Esophagus squamous epithelium (tissue), 5 donors: ENCODE results near the gene TRIP4. TPM values are rescaled to one million over a fixed set of nuclear protein-coding genes. Genes with fewer than 3 reads are reported as not detected.
"Not testable (repeated sequence)": the region's sequence is repeated elsewhere in the genome, so short reads cannot be mapped to it uniquely, and the experiment has no call there.

ENCODE experiments used
- DNase-seq: peaks from one replicate; lab custom pipeline; 2025; lab: John Stamatoyannopoulos, UW
- H3K27ac ChIP-seq, 4 donors: fragments of 200-600 bp; sonication (generic); one replicate each; pipeline ENCODE4 v1.5.1; 2016 to 2019; ENCODE audit warnings: mild to moderate bottlenecking in 1 of 4
- H3K27me3 ChIP-seq, 4 donors: fragments of 200-600 bp; sonication (generic); 1 replicate in 3 of 4; 2 replicates in 1 of 4; pipeline versions ENCODE4 v1.5.1 to v1.6.0; 2017 to 2021; ENCODE audit warnings: antibody characterized with exemption in 1 of 4
- H3K36me3 ChIP-seq, 3 donors: fragments of 200-600 bp; sonication (generic); one replicate each; pipeline ENCODE4 v1.5.1; 2016 to 2019
- H3K4me1 ChIP-seq, 3 donors: fragments of 200-600 bp; sonication (generic); one replicate each; pipeline ENCODE4 v1.5.1; 2017 to 2019
- H3K4me3 ChIP-seq, 4 donors: fragments of 200-600 bp; sonication (generic); 1 replicate in 3 of 4; 2 replicates in 1 of 4; pipeline ENCODE4 v1.5.1; 2016 to 2019; ENCODE audit warnings: mild to moderate bottlenecking in 2 of 4, moderate library complexity in 1 of 4
- H3K9me3 ChIP-seq, 3 donors: fragments of 200-600 bp; sonication (generic); one replicate each; pipeline ENCODE4 v1.5.1; 2016 to 2019
- POLR2A ChIP-seq, 4 donors: fragments of 450-650 bp; IDR thresholded peaks; one replicate each; pipeline ENCODE4 v1.6.1; 2017; ENCODE audit warnings: antibody characterized with exemption in 4 of 4, mild to moderate bottlenecking in 4 of 4, moderate library complexity in 3 of 4
- WGBS, 2 donors: methylation state at CpG; one replicate each; pipeline ENCODE4 v1.1.5; 2018; 5-methylcytosine and 5-hydroxymethylcytosine counted together
- intact Hi-C: fragments of 100-400 bp; cut with DNase I; formaldehyde crosslinking; loops from one replicate; pipeline ENCODE4 v1.15.0; 2022
- total RNA-seq, 4 donors: library from RNA; depleted of rRNA; stranded (reverse); fragments of >200 nt; gene quantifications; one replicate each; pipeline ENCODE4 v1.1.0, GENCODE V29; 2016
- TF ChIP-seq, protein P1 (sequence below), 6 experiments: fragments of 450-650 bp in 4 of 6; fragments of 200-600 bp in 2 of 6; sonication (generic) in 2 of 6; IDR thresholded peaks; one replicate each; pipeline ENCODE4 v1.5.1; 2016 to 2019; ENCODE audit warnings: antibody characterized with exemption in 6 of 6, mild to moderate bottlenecking in 4 of 6, moderate library complexity in 4 of 6
- donor health status: DM: yes; HTN: yes; CAD: no.

Gene TRIP4
- total RNA-seq, 4 donors from 2014 or later = 9.1 to 15.5 (median 12.8) TPM

DNA sequence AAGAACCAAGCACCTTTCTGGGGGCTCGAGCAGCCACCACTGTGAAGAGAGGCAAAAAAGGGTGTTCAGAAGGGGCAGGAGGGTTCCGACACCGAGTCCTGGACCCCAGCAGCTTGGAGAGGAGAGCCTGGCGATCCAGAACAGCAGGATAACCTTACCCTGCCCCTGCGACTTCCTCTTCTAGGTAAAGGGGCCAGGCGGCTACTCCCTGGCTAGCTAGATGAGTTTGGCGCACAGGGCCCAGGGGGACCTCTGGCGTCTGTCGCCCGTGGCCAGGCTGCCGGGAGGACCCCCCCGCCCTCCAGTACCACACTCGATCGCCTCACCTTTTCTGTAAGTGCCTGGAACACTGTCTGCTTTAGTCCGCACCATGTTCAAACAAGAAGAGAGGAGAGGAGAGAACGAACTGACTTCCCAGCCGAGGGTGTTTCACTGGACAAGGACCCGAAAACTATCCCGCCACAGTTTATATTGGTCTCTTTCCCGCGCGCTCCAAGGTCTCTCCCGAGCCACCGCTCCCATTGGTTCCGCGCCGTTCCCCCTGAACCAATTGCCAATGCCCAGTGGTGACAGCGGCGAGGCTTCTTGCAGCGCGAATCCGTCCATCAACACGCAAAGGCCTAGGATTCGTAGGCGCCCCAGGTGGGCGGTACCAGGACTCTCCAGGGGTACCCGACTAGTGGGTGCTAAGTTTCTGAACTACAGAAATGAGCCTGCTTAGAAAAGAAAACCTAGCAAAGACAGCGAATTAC is 6.5 kb upstream of the TRIP4 start, which contains the start of gene PCLAF:
Gene PCLAF, minus strand, starts transcription at position 442 of the 752 bp plus-strand sequence. Its CDS starts 70 bp downstream, at position 372.
- H3K36me3 ChIP-seq = no peaks in the 10 kb centered on the region
- H3K27ac ChIP-seq = peak within 1 kb of the TSS in 3 of 4 donors; percentile 26 to 42 (median 36)
- peak; percentile 66 for DNase-seq
- H3K4me1 ChIP-seq = peaks cover 8 to 25% (median 11%) of the 10 kb centered on the region in 3 donors
- H3K4me3 ChIP-seq = peak within 1 kb of the TSS; percentile 50 to 66 (median 57)
- 0 to 2% methylated on average over 12 to 31 of the region's 38 CpGs for WGBS, 2 donors
- no peak for TF ChIP-seq POLR2A (IDR thresholded peaks at IDR 0.05)
- TF ChIP-seq, protein P1, sequence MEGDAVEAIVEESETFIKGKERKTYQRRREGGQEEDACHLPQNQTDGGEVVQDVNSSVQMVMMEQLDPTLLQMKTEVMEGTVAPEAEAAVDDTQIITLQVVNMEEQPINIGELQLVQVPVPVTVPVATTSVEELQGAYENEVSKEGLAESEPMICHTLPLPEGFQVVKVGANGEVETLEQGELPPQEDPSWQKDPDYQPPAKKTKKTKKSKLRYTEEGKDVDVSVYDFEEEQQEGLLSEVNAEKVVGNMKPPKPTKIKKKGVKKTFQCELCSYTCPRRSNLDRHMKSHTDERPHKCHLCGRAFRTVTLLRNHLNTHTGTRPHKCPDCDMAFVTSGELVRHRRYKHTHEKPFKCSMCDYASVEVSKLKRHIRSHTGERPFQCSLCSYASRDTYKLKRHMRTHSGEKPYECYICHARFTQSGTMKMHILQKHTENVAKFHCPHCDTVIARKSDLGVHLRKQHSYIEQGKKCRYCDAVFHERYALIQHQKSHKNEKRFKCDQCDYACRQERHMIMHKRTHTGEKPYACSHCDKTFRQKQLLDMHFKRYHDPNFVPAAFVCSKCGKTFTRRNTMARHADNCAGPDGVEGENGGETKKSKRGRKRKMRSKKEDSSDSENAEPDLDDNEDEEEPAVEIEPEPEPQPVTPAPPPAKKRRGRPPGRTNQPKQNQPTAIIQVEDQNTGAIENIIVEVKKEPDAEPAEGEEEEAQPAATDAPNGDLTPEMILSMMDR (IDR thresholded peaks at IDR 0.05) = peak in 2 of 6 experiments; percentile 6 to 8
- H3K27me3 ChIP-seq = no peaks in the 10 kb centered on the region
- intact Hi-C loops = loop anchor here (10.0 kb wide), 1 partner anchor 216 kb away; the partner anchor contains the start of gene PPIB
- no peaks in the 10 kb centered on the region for H3K9me3 ChIP-seq

DNA sequence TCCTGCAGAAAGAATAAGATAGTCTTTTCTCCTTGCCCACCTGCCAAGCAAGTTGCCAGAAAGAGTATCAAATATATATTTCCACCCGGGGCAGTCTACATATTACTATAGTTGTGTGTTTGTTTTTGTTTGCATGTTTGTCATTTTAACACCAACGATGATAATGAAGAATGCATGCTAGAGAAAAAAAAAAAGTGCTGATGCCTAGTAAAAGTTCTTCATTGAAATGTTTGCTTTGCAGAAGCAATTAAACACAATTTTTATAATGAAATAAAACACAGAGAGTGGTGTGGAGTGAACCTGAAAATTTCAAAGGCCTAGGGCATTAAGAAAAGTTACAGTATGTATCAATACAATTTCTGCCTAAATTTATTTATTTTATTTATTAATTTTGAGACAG is 3.9 kb upstream of the TRIP4 start:
- peaks cover 11 to 41% (median 13%) of the 10 kb centered on the region in 3 donors for H3K4me1 ChIP-seq
- 71 to 74% methylated on average over 2 of the region's 2 CpGs for WGBS, 2 donors
- H3K9me3 ChIP-seq = no peaks in the 10 kb centered on the region
- no peak for TF ChIP-seq POLR2A (IDR thresholded peaks at IDR 0.05)
- TF ChIP-seq, protein P1 (IDR thresholded peaks at IDR 0.05) = no peak
- no peak for DNase-seq
- no peaks in the 10 kb centered on the region for H3K36me3 ChIP-seq
- intact Hi-C loops = loop anchor here (10.0 kb wide), 1 partner anchor 219 kb away; the partner anchor contains the start of gene PPIB
- H3K4me3 ChIP-seq = no peak overlapping the region
- H3K27me3 ChIP-seq = no peaks in the 10 kb centered on the region
- no peak overlapping the region for H3K27ac ChIP-seq

DNA sequence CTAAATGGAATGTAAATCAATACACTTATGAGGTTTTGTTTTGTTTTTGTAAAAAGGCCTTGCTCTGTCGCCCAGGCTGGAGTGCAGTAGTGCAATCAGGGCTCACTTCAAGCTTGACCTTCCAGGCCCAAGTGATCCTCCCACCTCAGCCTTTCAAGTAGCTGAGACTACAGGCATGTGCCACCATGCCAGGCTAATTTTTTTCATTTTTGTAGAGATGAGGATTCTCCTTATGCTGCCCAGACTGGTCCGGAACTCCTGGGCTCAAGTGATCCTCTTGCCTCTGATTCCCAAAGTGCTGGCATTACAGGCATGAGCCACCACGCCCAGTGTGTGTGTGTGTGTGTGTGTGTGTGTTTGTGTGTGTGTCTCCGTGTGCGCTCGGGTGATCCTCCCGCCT is 1.3 kb upstream of the TRIP4 start:
- Histone ChIP-seq H3K9me3 (no peaks in the 10 kb centered on the region), H3K4me1 (peaks cover 6 to 30% (median 11%) of the 10 kb centered on the region in 3 donors), H3K27me3 (no peaks in the 10 kb centered on the region), H3K4me3 (no peak overlapping the region), H3K36me3 (peaks cover 0 to 13% (median 0%) of the 10 kb centered on the region in 3 donors), H3K27ac (no peak overlapping the region)
- DNase-seq = no peak
- TF ChIP-seq, protein P1 (IDR thresholded peaks at IDR 0.05) = no peak
- intact Hi-C loops = loop anchor here (10.0 kb wide), 1 partner anchor 221 kb away; the partner anchor contains the start of gene PPIB
- WGBS, 2 donors = 92 to 95% methylated on average over 5 to 6 of the region's 7 CpGs

DNA sequence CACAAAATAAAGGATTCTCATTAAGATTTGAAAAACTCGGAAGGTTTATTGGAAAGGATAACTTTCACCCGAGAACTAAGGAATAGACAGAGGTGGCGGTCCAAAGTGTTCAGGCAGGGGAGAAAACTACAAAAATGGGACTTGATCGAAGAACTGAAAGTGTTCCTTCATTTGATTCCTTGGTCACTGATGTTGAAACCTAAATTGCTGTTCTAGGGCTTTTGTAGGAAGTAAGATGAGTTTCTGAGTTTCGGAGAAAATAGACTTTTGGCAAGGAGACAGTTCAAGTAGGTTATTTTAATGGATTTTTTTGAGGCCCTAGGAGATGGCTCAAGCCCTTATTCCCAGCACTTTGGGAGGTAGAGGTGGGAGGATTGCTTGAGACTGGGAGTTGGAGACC is 1.4 kb downstream of the TRIP4 start:
- Histone ChIP-seq H3K9me3 (no peaks in the 10 kb centered on the region), H3K27ac (no peak overlapping the region), H3K4me1 (peaks cover 0 to 22% (median 11%) of the 10 kb centered on the region in 3 donors), H3K4me3 (peak overlapping the region in 1 of 4 donors; percentile 89), H3K36me3 (peaks cover 0 to 39% (median 3%) of the 10 kb centered on the region in 3 donors), H3K27me3 (no peaks in the 10 kb centered on the region)
- DNase-seq = no peak
- WGBS, 2 donors = 85 to 87% methylated on average over 5 of the region's 5 CpGs
- no peak for TF ChIP-seq POLR2A (IDR thresholded peaks at IDR 0.05)
- TF ChIP-seq, protein P1 (IDR thresholded peaks at IDR 0.05) = no peak
- intact Hi-C loops = loop anchor here (10.0 kb wide), 1 partner anchor 224 kb away; the partner anchor contains the start of gene PPIB

DNA sequence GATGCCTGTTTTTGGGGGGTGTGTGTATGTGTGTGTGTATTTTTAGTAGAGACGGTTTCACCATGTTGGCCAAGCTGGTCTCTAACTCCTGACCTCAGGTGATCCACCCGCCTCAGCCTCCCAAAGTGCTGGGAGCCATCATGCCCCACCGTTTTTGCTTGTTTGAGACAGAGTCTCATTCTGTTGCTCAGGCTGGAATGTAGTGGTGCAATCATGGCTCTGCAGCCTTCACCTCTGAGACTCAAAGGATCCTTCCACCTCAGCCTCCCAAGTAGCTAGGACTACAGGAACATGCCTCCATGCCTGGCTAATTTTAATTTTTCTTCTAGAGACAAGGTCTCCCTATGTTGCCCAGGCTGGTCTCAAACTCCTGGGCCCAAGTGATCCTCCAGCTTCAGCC is 4.8 kb downstream of the TRIP4 start:
- intact Hi-C loops, H3K4me3 ChIP-seq, H3K27me3 ChIP-seq, H3K9me3 ChIP-seq, DNase-seq, H3K27ac ChIP-seq: not testable (repeated sequence)
- WGBS, 2 donors = 77 to 96% methylated on average over 3 of the region's 3 CpGs
- Histone ChIP-seq H3K4me1 (peaks cover 0 to 14% (median 11%) of the 10 kb centered on the region in 3 donors), H3K36me3 (peaks cover 0 to 74% (median 14%) of the 10 kb centered on the region in 3 donors)
